Jurkat, Clone E6-1 (cell line): ENCODE data around the gene PRR9.

Source experiments
- DNase-seq: peaks from one replicate; pipeline ENCODE4 v3.0.0-alpha.2; 2011; ENCODE audit warnings: low read depth, low spot score
- H3K4me3 ChIP-seq: 2 replicates; pipeline ENCODE4 v1.5.1; 2011; ENCODE audit warnings: mild to moderate bottlenecking, low read length, control low read depth, moderate library complexity

Gene PRR9

GRCh38 chr1:153260585-153261280 is 43.3 kb downstream of the PRR9 start:
- H3K4me3 ChIP-seq, result no peak overlapping the region

GRCh38 chr1:153261281-153262069 is 44.1 kb downstream of the PRR9 start:
- H3K4me3 ChIP-seq, result no peak overlapping the region

More at GRCh38 chr1:153260585-153261280, 43.3 kb downstream of the PRR9 start:
- peak; percentile 11 for DNase-seq

GRCh38 chr1:153262070-153262366 is 44.6 kb downstream of the PRR9 start:
- no peak for DNase-seq
- H3K4me3 ChIP-seq, result no peak overlapping the region

More at GRCh38 chr1:153261281-153262069, 44.1 kb downstream of the PRR9 start:
- no peak for DNase-seq

- H3K4me3 ChIP-seq, result no peak overlapping the region
- no peak for DNase-seq
These were observed 45.2 kb downstream of the PRR9 start for GRCh38 chr1:153262462-153263157.

GRCh38 chr1:153265457-153265856 is 48.1 kb downstream of the PRR9 start:
- no peak for DNase-seq
- H3K4me3 ChIP-seq, result no peak overlapping the region
